ENCODE data around the gene BAHCC1. TPM values are rescaled to one million over a fixed set of nuclear protein-coding genes. Genes with fewer than 3 reads are reported as not detected.
A peak's percentile ranks its signal among the peaks of the same experiment; 100 is the strongest.

BAHCC1 gene
- total and polyA plus RNA-seq, 12 donors: 4.8 to 13.1 (median 9.2) TPM

GRCh38 chr17:81514739-81515529, 119.7 kb downstream of the BAHCC1 start:
- peaks cover 22 to 72% (median 57%) of the 10 kb centered on the region in 9 donors for H3K4me1 ChIP-seq

GRCh38 chr17:81515530-81516041, 120.3 kb downstream of the BAHCC1 start:
- Histone ChIP-seq H3K4me3 (peak overlapping the region; percentile 73 to 99 (median 94)), H3K27me3 (peaks cover 0 to 10% (median 0%) of the 10 kb centered on the region in 7 donors), H3K4me1 (peaks cover 22 to 66% (median 58%) of the 10 kb centered on the region in 9 donors), H3K27ac (peak overlapping the region; percentile 98 to 100 (median 100)), H3K9me3 (no peaks in the 10 kb centered on the region), H3K36me3 (peaks cover 2 to 19% (median 16%) of the 10 kb centered on the region in 9 donors)
- DNase-seq (no peak), ATAC-seq (no peak)
- WGBS, 2 donors: 45 to 47% methylated on average over 19 of the region's 19 CpGs
- no peak for TF ChIP-seq CTCF (IDR thresholded peaks at IDR 0.05)
- intact Hi-C loops (cut with DNase I): loop anchor here in 1 of 10 donors (5.0 kb wide), 1 partner anchor 37 kb away; the partner anchor contains the start of gene FAAP100

More at GRCh38 chr17:81514739-81515529, 119.7 kb downstream of the BAHCC1 start:
- DNase-seq: peak; percentile 81 to 84
- Histone ChIP-seq H3K27ac (peak overlapping the region; percentile 98 to 100 (median 100)), H3K4me3 (peak overlapping the region; percentile 73 to 99 (median 94)), H3K9me3 (no peaks in the 10 kb centered on the region), H3K36me3 (peaks cover 8 to 26% (median 22%) of the 10 kb centered on the region in 9 donors), H3K27me3 (peaks cover 0 to 9% (median 0%) of the 10 kb centered on the region in 7 donors)
- intact Hi-C loops (cut with DNase I): loop anchor here in 1 of 10 donors (5.0 kb wide), 1 partner anchor 37 kb away; the partner anchor contains the start of gene FAAP100
- TF ChIP-seq CTCF (IDR thresholded peaks at IDR 0.05): no peak
- 1% methylated on average over 54 to 82 of the region's 82 CpGs for WGBS, 2 donors
- peak; percentile 40 to 61 (median 56) for ATAC-seq

Small RNA genes within 50 kb of the gene (microRNA-seq; reads per million reads assigned to microRNA genes)
- gene MIR3186 (0 reads per million in 2 donors), gene MIR4740 (0 reads per million in 2 donors)

Other genes with a start within 250 kb of the BAHCC1 start
- gene PVALEF, start 229.9 kb upstream of the BAHCC1 start, total RNA-seq: not detected
- gene PVALEF, start 229.9 kb upstream of the BAHCC1 start, polyA plus RNA-seq: not detected
- gene AATK, start 229.2 kb upstream of the BAHCC1 start, total RNA-seq: 1 to 10 TPM; 3.5 to 8.5 (median 6.2) TPM
- 1 to 10 TPM; 1.5 to 6.5 TPM for gene AATK, start 229.2 kb upstream of the BAHCC1 start, polyA plus RNA-seq
- 10 to 100 TPM in 1 of 10 donors, 1 to 10 TPM in 9; 6.4 to 14.4 (median 7.6) TPM for gene CEP131, start 172.5 kb upstream of the BAHCC1 start, total RNA-seq
- gene CEP131, start 172.5 kb upstream of the BAHCC1 start, polyA plus RNA-seq: 10 to 100 TPM in 1 of 2 donors, 1 to 10 TPM in 1; 8.8 to 20.9 TPM
- 10 to 100 TPM in 4 of 10 donors, 1 to 10 TPM in 6; 6.2 to 21.4 (median 9.2) TPM for gene TEPSIN, start 156.4 kb upstream of the BAHCC1 start, total RNA-seq
- gene TEPSIN, start 156.4 kb upstream of the BAHCC1 start, polyA plus RNA-seq: 10 to 100 TPM; 12.5 to 30.4 TPM
- gene NDUFAF8, start 156.1 kb upstream of the BAHCC1 start, total RNA-seq: 10 to 100 TPM; 49.6 to 74.8 (median 58.9) TPM
- 10 to 100 TPM; 41.5 to 68.0 TPM for gene NDUFAF8, start 156.1 kb upstream of the BAHCC1 start, polyA plus RNA-seq
- 10 to 100 TPM; 27.8 to 50.0 (median 37.9) TPM for gene SLC38A10, start 100.2 kb upstream of the BAHCC1 start, total RNA-seq
- 10 to 100 TPM; 56.0 to 56.2 TPM for gene SLC38A10, start 100.2 kb upstream of the BAHCC1 start, polyA plus RNA-seq
- 100 to 1,000 TPM; 298 to 959 (median 345) TPM for gene ACTG1, start 117.3 kb downstream of the BAHCC1 start, total RNA-seq
- 1,000 to 10,000 TPM in 1 of 2 donors, 100 to 1,000 TPM in 1; 290 to 1,180 TPM for gene ACTG1, start 117.3 kb downstream of the BAHCC1 start, polyA plus RNA-seq
- 1 to 10 TPM in 1 of 10 donors, under 1 TPM in 7, not detected in 2; 0.28 to 1.3 (median 0.45) TPM for gene FSCN2, start 132.9 kb downstream of the BAHCC1 start, total RNA-seq
- under 1 TPM; 0.14 to 0.95 TPM for gene FSCN2, start 132.9 kb downstream of the BAHCC1 start, polyA plus RNA-seq
- 10 to 100 TPM in 8 of 10 donors, 1 to 10 TPM in 2; 8.7 to 17.2 (median 10.7) TPM for gene FAAP100, start 156.9 kb downstream of the BAHCC1 start, total RNA-seq
- 10 to 100 TPM; 16.5 to 30.6 TPM for gene FAAP100, start 156.9 kb downstream of the BAHCC1 start, polyA plus RNA-seq
- 100 to 1,000 TPM in 5 of 10 donors, 10 to 100 TPM in 5; 85.8 to 115 (median 98.8) TPM for gene NPLOC4, start 241.7 kb downstream of the BAHCC1 start, total RNA-seq
- 10 to 100 TPM; 30.7 to 40.3 TPM for gene NPLOC4, start 241.7 kb downstream of the BAHCC1 start, polyA plus RNA-seq
- under 1 TPM; 0.12 to 0.57 (median 0.27) TPM for gene TSPAN10, start 241.7 kb downstream of the BAHCC1 start, total RNA-seq
- gene TSPAN10, start 241.7 kb downstream of the BAHCC1 start, polyA plus RNA-seq: under 1 TPM; 0.22 to 0.26 TPM

Data from heart right ventricle (tissue), 16 donors.